Esophagus (tissue), 2 donors: ENCODE data around the gene USP35. TPM values are rescaled to one million over a fixed set of nuclear protein-coding genes. Genes with fewer than 3 reads are reported as not detected.

Experiments
- H3K27ac ChIP-seq, 2 donors: one replicate each; pipeline ENCODE4 v1.5.1; 2013; ENCODE audit warnings: low read depth in 2 of 2, mild to moderate bottlenecking in 2 of 2, inconsistent platforms in 1 of 2, low read length in 1 of 2, moderate library complexity in 1 of 2
- H3K27me3 ChIP-seq, 2 donors: one replicate each; pipeline ENCODE4 v1.6.1; 2013; ENCODE audit warnings: low read length in 2 of 2, control low read depth in 1 of 2, mild to moderate bottlenecking in 1 of 2; ENCODE audit not compliant: insufficient read depth in 2 of 2, control insufficient read depth in 1 of 2
- H3K36me3 ChIP-seq, 2 donors: one replicate each; pipeline ENCODE4 v1.6.1; 2013; ENCODE audit warnings: low read length in 1 of 2; ENCODE audit not compliant: control insufficient read depth in 2 of 2, insufficient read depth in 2 of 2
- H3K4me1 ChIP-seq, 2 donors: one replicate each; pipeline ENCODE4 v1.6.1; 2013; ENCODE audit warnings: low read length in 1 of 2; ENCODE audit not compliant: control insufficient read depth in 2 of 2, insufficient read depth in 2 of 2
- H3K4me3 ChIP-seq, 2 donors: one replicate each; pipeline ENCODE4 v1.5.1; 2013; ENCODE audit warnings: low read length in 2 of 2, mild to moderate bottlenecking in 2 of 2, low read depth in 1 of 2, moderate library complexity in 1 of 2
- H3K9me3 ChIP-seq, 2 donors: one replicate each; pipeline ENCODE4 v1.6.1; 2013; ENCODE audit warnings: mild to moderate bottlenecking in 2 of 2, low read depth in 1 of 2, low read length in 1 of 2, moderate library complexity in 1 of 2; ENCODE audit not compliant: control insufficient read depth in 2 of 2, insufficient read depth in 1 of 2
- WGBS, 2 donors: extraction: QIAGEN DNeasy Blood & Tissue Kit; methylation state at CpG; one replicate each; pipeline ENCODE4 v1.1.7; 2013; 5-methylcytosine and 5-hydroxymethylcytosine counted together
- polyA plus RNA-seq, 2 donors: library from polyadenylated mRNA; stranded (reverse); fragments of 200-250 nt; gene quantifications; one replicate each; pipeline ENCODE4 v1.2.3, GENCODE V29; 2013
- donor health status: healthy with polysubstance abuse.
- donor health status: Bipolar disorder and iron deficiency.

The USP35 gene
- polyA plus RNA-seq, 2 donors = 4.1 to 7.7 TPM

GRCh38 chr11:78256962-78257361, 68.2 kb downstream of the USP35 start:
- H3K4me3 ChIP-seq = no peak overlapping the region
- no peak overlapping the region for H3K27ac ChIP-seq
- no peaks in the 10 kb centered on the region for H3K4me1 ChIP-seq
- no peaks in the 10 kb centered on the region for H3K36me3 ChIP-seq
- no peaks in the 10 kb centered on the region for H3K27me3 ChIP-seq
- WGBS, 2 donors = 9 to 17% methylated on average over 3 of the region's 3 CpGs
- no peaks in the 10 kb centered on the region for H3K9me3 ChIP-seq

GRCh38 chr11:78257654-78258053, 68.9 kb downstream of the USP35 start:
- 95 to 99% methylated on average over 3 of the region's 3 CpGs for WGBS, 2 donors

GRCh38 chr11:78259777-78260487, 71.2 kb downstream of the USP35 start:
- Histone ChIP-seq H3K36me3 (no peaks in the 10 kb centered on the region), H3K27me3 (no peaks in the 10 kb centered on the region), H3K4me3 (no peak overlapping the region), H3K4me1 (no peaks in the 10 kb centered on the region), H3K27ac (no peak overlapping the region), H3K9me3 (no peaks in the 10 kb centered on the region)
- 82 to 85% methylated on average over 8 of the region's 8 CpGs for WGBS, 2 donors

More at GRCh38 chr11:78257654-78258053, 68.9 kb downstream of the USP35 start:
- no peaks in the 10 kb centered on the region for H3K27me3 ChIP-seq
- no peaks in the 10 kb centered on the region for H3K4me1 ChIP-seq
- H3K27ac ChIP-seq = no peak overlapping the region
- H3K36me3 ChIP-seq = no peaks in the 10 kb centered on the region
- no peaks in the 10 kb centered on the region for H3K9me3 ChIP-seq
- H3K4me3 ChIP-seq = no peak overlapping the region

GRCh38 chr11:78261367-78261766, 72.6 kb downstream of the USP35 start:
- H3K4me1 ChIP-seq = no peaks in the 10 kb centered on the region
- no peaks in the 10 kb centered on the region for H3K36me3 ChIP-seq
- H3K27ac ChIP-seq = no peak overlapping the region
- H3K27me3 ChIP-seq = no peaks in the 10 kb centered on the region
- H3K4me3 ChIP-seq = no peak overlapping the region
- H3K9me3 ChIP-seq = no peaks in the 10 kb centered on the region
- 82 to 83% methylated on average over 4 of the region's 4 CpGs for WGBS, 2 donors

- no peaks in the 10 kb centered on the region for H3K9me3 ChIP-seq
- H3K4me3 ChIP-seq = no peak overlapping the region
- H3K27me3 ChIP-seq = no peaks in the 10 kb centered on the region
- H3K4me1 ChIP-seq = no peaks in the 10 kb centered on the region
- no peaks in the 10 kb centered on the region for H3K36me3 ChIP-seq
- 92 to 93% methylated on average over 4 of the region's 4 CpGs for WGBS, 2 donors
- no peak overlapping the region for H3K27ac ChIP-seq
These were observed 73.1 kb downstream of the USP35 start for GRCh38 chr11:78261828-78262227.

GRCh38 chr11:78262238-78262637, 73.5 kb downstream of the USP35 start:
- WGBS, 2 donors = 82 to 87% methylated on average over 5 of the region's 5 CpGs
- H3K4me3 ChIP-seq = no peak overlapping the region
- no peaks in the 10 kb centered on the region for H3K9me3 ChIP-seq
- H3K36me3 ChIP-seq = no peaks in the 10 kb centered on the region
- no peaks in the 10 kb centered on the region for H3K27me3 ChIP-seq
- no peak overlapping the region for H3K27ac ChIP-seq
- H3K4me1 ChIP-seq = no peaks in the 10 kb centered on the region

- Histone ChIP-seq H3K27me3 (no peaks in the 10 kb centered on the region), H3K9me3 (no peaks in the 10 kb centered on the region), H3K4me3 (no peak overlapping the region), H3K36me3 (no peaks in the 10 kb centered on the region), H3K27ac (no peak overlapping the region), H3K4me1 (no peaks in the 10 kb centered on the region)
These were observed 74.0 kb downstream of the USP35 start for GRCh38 chr11:78262691-78263090.

Other genes starting within 250 kb of the USP35 start
- gene INTS4, start 194.3 kb upstream of the USP35 start, polyA plus RNA-seq = 10 to 100 TPM; 12.5 to 13.5 TPM
- 1 to 10 TPM in 1 of 2 donors, under 1 TPM in 1; 0.84 to 1.1 TPM for gene KCTD14, start 165.6 kb upstream of the USP35 start, polyA plus RNA-seq
- under 1 TPM; 0.06 to 0.08 TPM for gene THRSP, start 125.1 kb upstream of the USP35 start, polyA plus RNA-seq
- 100 to 1,000 TPM in 1 of 2 donors, 10 to 100 TPM in 1; 50.9 to 140 TPM for gene NDUFC2, start 109.1 kb upstream of the USP35 start, polyA plus RNA-seq
- gene ALG8, start 49.3 kb upstream of the USP35 start, polyA plus RNA-seq = 10 to 100 TPM; 18.0 to 28.2 TPM
- 1 to 10 TPM; 6.3 to 7.0 TPM for gene KCTD21, start 293 bp upstream of the USP35 start, polyA plus RNA-seq
- gene GAB2, start 228.9 kb downstream of the USP35 start, polyA plus RNA-seq = 1 to 10 TPM; 6.2 to 6.6 TPM